ENCODE data around the gene STEEP1. TPM values are rescaled to one million over a fixed set of nuclear protein-coding genes. Genes with fewer than 3 reads are reported as not detected.

The STEEP1 gene
- total RNA-seq, 4 donors from 2014 or later, result 20.2 to 26.0 (median 22.5) TPM

DNA sequence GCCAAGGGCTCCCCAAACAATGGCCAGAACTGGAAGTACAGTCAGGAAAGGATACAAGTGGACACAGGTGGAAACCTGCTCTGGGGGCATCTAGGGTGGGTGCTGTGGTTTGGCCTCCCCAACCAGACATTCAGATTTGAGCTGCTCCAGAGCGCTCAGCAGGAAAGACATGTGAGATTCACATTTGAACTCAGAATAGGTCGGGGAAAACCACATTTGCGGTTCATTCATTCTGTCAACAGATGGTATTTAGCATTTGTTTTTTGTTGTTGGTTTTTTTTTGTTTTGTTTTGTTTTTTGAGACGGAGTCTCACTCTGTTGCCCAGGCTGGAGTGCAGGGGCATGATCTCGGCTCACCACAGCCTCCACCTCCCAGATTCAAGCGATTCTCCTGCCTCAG is 44.0 kb downstream of the STEEP1 start:
- H3K27me3 ChIP-seq, result no peaks in the 10 kb centered on the region
- no peaks in the 10 kb centered on the region for H3K36me3 ChIP-seq
- H3K4me3 ChIP-seq, result no peak overlapping the region
- no peak for ATAC-seq
- no peaks in the 10 kb centered on the region for H3K9me3 ChIP-seq
- TF ChIP-seq, protein P1, sequence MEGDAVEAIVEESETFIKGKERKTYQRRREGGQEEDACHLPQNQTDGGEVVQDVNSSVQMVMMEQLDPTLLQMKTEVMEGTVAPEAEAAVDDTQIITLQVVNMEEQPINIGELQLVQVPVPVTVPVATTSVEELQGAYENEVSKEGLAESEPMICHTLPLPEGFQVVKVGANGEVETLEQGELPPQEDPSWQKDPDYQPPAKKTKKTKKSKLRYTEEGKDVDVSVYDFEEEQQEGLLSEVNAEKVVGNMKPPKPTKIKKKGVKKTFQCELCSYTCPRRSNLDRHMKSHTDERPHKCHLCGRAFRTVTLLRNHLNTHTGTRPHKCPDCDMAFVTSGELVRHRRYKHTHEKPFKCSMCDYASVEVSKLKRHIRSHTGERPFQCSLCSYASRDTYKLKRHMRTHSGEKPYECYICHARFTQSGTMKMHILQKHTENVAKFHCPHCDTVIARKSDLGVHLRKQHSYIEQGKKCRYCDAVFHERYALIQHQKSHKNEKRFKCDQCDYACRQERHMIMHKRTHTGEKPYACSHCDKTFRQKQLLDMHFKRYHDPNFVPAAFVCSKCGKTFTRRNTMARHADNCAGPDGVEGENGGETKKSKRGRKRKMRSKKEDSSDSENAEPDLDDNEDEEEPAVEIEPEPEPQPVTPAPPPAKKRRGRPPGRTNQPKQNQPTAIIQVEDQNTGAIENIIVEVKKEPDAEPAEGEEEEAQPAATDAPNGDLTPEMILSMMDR (IDR thresholded peaks at IDR 0.05), result no peak
- TF ChIP-seq EP300 (IDR thresholded peaks at IDR 0.05) (no peak), POLR2AphosphoS5 (IDR thresholded peaks at IDR 0.05) (no peak)
- WGBS, 2 donors (ENCODE audit: low coverage in 1 of 2), result 74 to 94% methylated on average over 3 to 6 of the region's 6 CpGs
- H3K27ac ChIP-seq, result no peak overlapping the region
- H3K4me1 ChIP-seq, result no peaks in the 10 kb centered on the region

DNA sequence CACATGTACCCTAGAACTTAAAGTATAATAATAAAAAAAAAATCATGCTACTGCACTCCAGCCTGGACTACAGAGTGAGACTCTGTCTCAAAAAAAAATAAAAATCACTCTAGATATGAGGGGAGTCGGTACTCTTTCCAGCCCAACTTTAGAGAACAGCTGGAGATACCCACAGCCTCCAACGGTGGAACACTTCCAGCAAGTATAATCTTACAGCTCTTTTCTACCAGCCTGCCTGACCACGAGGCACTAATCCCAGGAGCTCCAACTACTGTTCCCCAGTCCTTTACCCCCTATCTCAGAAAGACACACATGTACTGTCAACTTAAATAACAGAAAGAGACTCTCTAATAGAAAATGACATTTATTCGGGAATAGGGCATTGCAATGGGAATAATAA is 46.8 kb downstream of the STEEP1 start:
- H3K4me3 ChIP-seq, result no peak overlapping the region
- TF ChIP-seq EP300 (IDR thresholded peaks at IDR 0.05) (no peak), POLR2AphosphoS5 (IDR thresholded peaks at IDR 0.05) (no peak)
- TF ChIP-seq, protein P1 (IDR thresholded peaks at IDR 0.05), result no peak
- H3K27me3 ChIP-seq, result no peaks in the 10 kb centered on the region
- no peak overlapping the region for H3K27ac ChIP-seq
- no peak for ATAC-seq
- no peaks in the 10 kb centered on the region for H3K36me3 ChIP-seq
- no peaks in the 10 kb centered on the region for H3K9me3 ChIP-seq
- H3K4me1 ChIP-seq, result no peaks in the 10 kb centered on the region
- 50 to 100% methylated on average over 2 to 3 of the region's 4 CpGs for whole genome bisulfite sequencing, 2 donors (ENCODE audit: low coverage in 1 of 2)

DNA sequence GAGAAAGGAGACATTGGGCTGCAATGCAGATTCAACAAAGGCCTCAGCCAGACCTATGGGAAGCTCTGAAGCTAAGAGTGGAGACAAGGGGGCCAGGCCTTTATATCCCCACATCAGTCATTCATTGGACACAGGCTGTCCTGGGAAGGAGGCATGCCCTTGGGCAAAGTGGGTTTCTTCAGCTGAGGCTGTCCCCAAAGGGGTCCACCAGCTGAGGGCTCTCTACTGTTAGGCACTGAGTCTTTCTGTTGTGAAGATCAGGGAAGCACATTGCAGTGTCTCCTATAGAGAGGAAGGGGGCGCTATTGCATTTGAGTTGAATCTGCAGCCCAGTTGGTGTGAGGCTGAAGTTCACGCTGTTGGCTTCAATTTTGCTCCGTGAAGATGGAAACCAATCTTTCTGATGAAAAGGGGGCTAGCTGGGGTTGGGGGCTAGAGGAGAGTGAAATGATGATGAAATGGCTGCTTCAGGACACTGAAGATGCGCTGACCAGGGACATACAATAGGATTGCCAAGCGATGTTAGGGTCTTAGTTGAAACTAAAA is 49.0 kb downstream of the STEEP1 start:
- ATAC-seq, result peak; percentile 65
- no peaks in the 10 kb centered on the region for H3K9me3 ChIP-seq
- no peak overlapping the region for H3K4me3 ChIP-seq
- H3K27me3 ChIP-seq, result no peaks in the 10 kb centered on the region
- 8 to 80% methylated on average over 2 of the region's 5 CpGs for WGBS, 2 donors (ENCODE audit: low coverage in 1 of 2)
- no peak overlapping the region for H3K27ac ChIP-seq
- no peaks in the 10 kb centered on the region for H3K36me3 ChIP-seq
- TF ChIP-seq, protein P1 (IDR thresholded peaks at IDR 0.05), result peak; percentile 26 to 79 (median 66)
- TF ChIP-seq POLR2A (IDR thresholded peaks at IDR 0.05), result no peak
- H3K4me1 ChIP-seq, result no peaks in the 10 kb centered on the region

DNA sequence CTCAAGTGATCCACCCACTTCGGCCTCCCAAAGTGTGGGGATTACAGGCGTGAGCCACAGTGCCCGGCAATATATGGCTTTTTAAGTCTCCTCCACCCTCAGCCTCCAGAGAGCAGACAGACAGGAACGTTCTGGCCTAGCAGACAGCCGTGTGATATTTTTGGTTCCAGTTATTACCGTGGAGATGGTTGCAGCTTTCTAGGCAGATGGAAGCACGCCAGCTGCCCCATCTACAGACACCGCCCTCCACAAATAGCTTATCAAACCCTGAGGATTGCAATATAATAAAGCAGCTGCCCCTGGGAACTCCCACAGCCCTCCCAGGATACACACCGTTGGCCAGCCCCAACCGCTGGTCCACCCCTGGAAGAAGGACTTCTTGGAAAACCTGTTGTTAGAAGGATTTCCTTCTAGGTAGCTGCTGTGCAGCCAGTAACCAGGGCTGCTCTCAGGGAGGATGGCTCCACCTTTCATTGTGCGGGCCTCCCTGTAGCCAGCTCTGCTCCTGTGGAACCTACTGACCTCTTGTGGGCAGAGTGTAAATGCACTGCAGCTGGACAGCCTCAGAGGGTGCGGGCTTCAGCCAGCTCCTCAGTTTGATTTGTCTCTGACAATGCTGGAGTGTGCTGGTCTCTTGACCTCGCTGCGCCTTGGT is 52.9 kb downstream of the STEEP1 start:
- 25 to 46% methylated on average over 2 of the region's 14 CpGs for WGBS, 2 donors (ENCODE audit: low coverage in 1 of 2)
- H3K9me3 ChIP-seq, result no peaks in the 10 kb centered on the region
- H3K27me3 ChIP-seq, result no peaks in the 10 kb centered on the region
- peak; percentile 82 for ATAC-seq
- H3K4me1 ChIP-seq, result no peaks in the 10 kb centered on the region
- H3K4me3 ChIP-seq, result no peak overlapping the region
- no peaks in the 10 kb centered on the region for H3K36me3 ChIP-seq
- H3K27ac ChIP-seq, result peak overlapping the region in 2 of 4 donors; percentile 23 to 33
- TF ChIP-seq POLR2AphosphoS5 (IDR thresholded peaks at IDR 0.05) (no peak), EP300 (IDR thresholded peaks at IDR 0.05) (no peak)
- TF ChIP-seq, protein P1 (IDR thresholded peaks at IDR 0.05), result peak in 3 of 4 experiments; percentile 25 to 72 (median 52)

DNA sequence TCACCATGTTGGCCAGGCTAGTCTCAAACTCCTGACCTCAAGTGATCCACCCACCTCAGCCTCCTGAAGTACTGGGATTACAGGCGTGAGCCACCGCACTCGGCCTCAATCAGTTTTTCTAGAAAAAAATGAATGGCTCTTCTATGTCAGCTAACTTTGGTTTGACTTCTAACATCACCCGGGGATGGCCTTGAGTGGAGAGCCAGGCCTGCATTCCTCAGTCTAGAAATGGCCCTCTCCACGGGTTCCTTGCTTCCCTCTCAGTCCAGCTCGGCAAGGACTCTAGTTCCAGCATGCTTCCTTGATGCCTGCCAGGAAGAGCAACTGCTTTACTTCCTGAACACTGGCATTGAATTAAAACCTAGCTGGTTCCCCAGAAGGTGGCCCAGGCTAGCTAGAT is 58.0 kb downstream of the STEEP1 start:
- Histone ChIP-seq H3K27ac (no peak overlapping the region), H3K27me3 (no peaks in the 10 kb centered on the region), H3K4me1 (peaks cover 0 to 5% (median 0%) of the 10 kb centered on the region in 3 donors), H3K9me3 (no peaks in the 10 kb centered on the region), H3K4me3 (no peak overlapping the region), H3K36me3 (no peaks in the 10 kb centered on the region)
- no peak for ATAC-seq
- TF ChIP-seq, protein P1 (IDR thresholded peaks at IDR 0.05), result no peak
- TF ChIP-seq POLR2A (IDR thresholded peaks at IDR 0.05) (no peak), POLR2AphosphoS5 (IDR thresholded peaks at IDR 0.05) (no peak)
- WGBS, 2 donors (ENCODE audit: low coverage in 1 of 2), result 55% methylated on average over 2 of the region's 6 CpGs; no CpG with 5 or more reads in 1 of the 2 donors
